MCF 10A (cell line): ENCODE results near the gene BLOC1S6. TPM values are rescaled to one million over a fixed set of nuclear protein-coding genes. Genes with fewer than 3 reads are reported as not detected.
"Not testable (repeated sequence)": the region's sequence is repeated elsewhere in the genome, so short reads cannot be mapped to it uniquely, and the experiment has no call there.

Experiments used
- BruUV-seq: library from RNA; stranded (reverse); fragments of 400-500 nt; replicated peaks from 2 replicates; lab custom pipeline; 2021; lab: Mats Ljungman, UMichigan
- CTCF ChIA-PET: fragments of 300-600 bp; sonication (Branson Sonifier 250); formaldehyde crosslinking; extraction: SDS; loops from one replicate; lab custom pipeline; 2021; ENCODE audit warnings: antibody characterized with exemption, inconsistent platforms; lab: Yijun Ruan, JAX
- POLR2A ChIA-PET: fragments of 300-600, 350-650 bp; sonication (Branson Sonifier 250); formaldehyde crosslinking; extraction: SDS; loops from one replicate; lab custom pipeline; 2020; ENCODE audit warnings: antibody characterized with exemption, inconsistent platforms; lab: Yijun Ruan, JAX
- DNase-seq: peaks from one replicate; pipeline ENCODE4 v3.0.0-alpha.2; 2018; ENCODE audit not compliant: unreplicated experiment
- H3K27ac Mint-ChIP-seq: one replicate; pipeline ENCODE4 v1.8.0; 2022; ENCODE audit warnings: mild to moderate bottlenecking, low read depth, mixed read lengths; ENCODE audit not compliant: unreplicated experiment
- H3K27me3 Mint-ChIP-seq: one replicate; pipeline ENCODE4 v1.8.0; 2022; ENCODE audit warnings: mixed read lengths; ENCODE audit not compliant: insufficient read depth, unreplicated experiment
- H3K36me3 Mint-ChIP-seq: one replicate; pipeline ENCODE4 v1.8.0; 2022; ENCODE audit warnings: mild to moderate bottlenecking, moderate library complexity, mixed read lengths; ENCODE audit not compliant: insufficient read depth, unreplicated experiment
- H3K4me1 Mint-ChIP-seq: one replicate; pipeline ENCODE4 v1.8.0; 2022; ENCODE audit warnings: mixed read lengths; ENCODE audit not compliant: insufficient read depth, unreplicated experiment
- H3K4me3 Mint-ChIP-seq: one replicate; pipeline ENCODE4 v1.8.0; 2022; ENCODE audit warnings: mild to moderate bottlenecking, moderate library complexity, mixed read lengths; ENCODE audit not compliant: unreplicated experiment
- H3K9me3 Mint-ChIP-seq: one replicate; pipeline ENCODE4 v1.8.0; 2022; ENCODE audit warnings: mixed read lengths; ENCODE audit not compliant: unreplicated experiment
- CTCF ChIP-seq: fragments of 200-600 bp; IDR thresholded peaks from one replicate; pipeline ENCODE4 v1.8.0; 2022; ENCODE audit warnings: antibody characterized with exemption, mild to moderate bottlenecking; ENCODE audit not compliant: unreplicated experiment
- intact Hi-C: fragments of 100-400 bp; cut with micrococcal nuclease; formaldehyde crosslinking; loops from 2 replicates; pipeline ENCODE4 v1.14.1; 2022
- total RNA-seq: library from RNA; stranded (reverse); gene quantifications from 2 replicates; pipeline ENCODE4 v1.2.3, GENCODE V29; 2022

The BLOC1S6 gene
- total RNA-seq, 1 experiment from 2014 or later: 54.6 TPM

- ChIA-PET POLR2A (interaction anchor here (1.8 to 6.1 kb wide), 4 partner anchors 8 to 59 kb away, joined by 5 to 56 read pairs (median 31); partner anchors contain the start of genes BLOC1S6 and SQOR), CTCF (interaction anchor here (0.9 to 1.5 kb wide), 2 partner anchors 11 to 483 kb away, joined by 3 read pairs; partner anchors contain the start of gene SQOR)
- intact Hi-C loops: no loop called here
- no peak for DNase-seq
- Mint-ChIP-seq H3K27me3 (no peaks in the 10 kb centered on the region), H3K36me3 (no peaks in the 10 kb centered on the region), H3K4me3 (peak overlapping the region; percentile 62), H3K27ac (peak overlapping the region; percentile 92), H3K4me1 (peaks cover 37% of the 10 kb centered on the region), H3K9me3 (no peaks in the 10 kb centered on the region)
- no peak for TF ChIP-seq CTCF
- no TSS peak for BruUV-seq
These were observed 59.0 kb downstream of the BLOC1S6 start for GRCh38 chr15:45646220-45646619.

GRCh38 chr15:45647828-45648227, 60.6 kb downstream of the BLOC1S6 start:
- intact Hi-C loops: no loop called here
- no peak for TF ChIP-seq CTCF
- BruUV-seq: no TSS peak
- peaks cover 9% of the 10 kb centered on the region for H3K36me3 Mint-ChIP-seq
- ChIA-PET POLR2A (interaction anchor here (4.6 to 6.1 kb wide), 2 partner anchors 9 to 13 kb away, joined by 48 to 56 read pairs; partner anchors contain the start of gene SQOR), CTCF (interaction anchor here (1.0 to 1.5 kb wide), 3 partner anchors 10 to 190 kb away, joined by 3 to 5 read pairs (median 3); partner anchors contain the start of gene SQOR)
- no peaks in the 10 kb centered on the region for H3K9me3 Mint-ChIP-seq
- no peaks in the 10 kb centered on the region for H3K27me3 Mint-ChIP-seq
- DNase-seq: no peak
- H3K4me3 Mint-ChIP-seq: no peak overlapping the region
- H3K4me1 Mint-ChIP-seq: peaks cover 22% of the 10 kb centered on the region
- no peak overlapping the region for H3K27ac Mint-ChIP-seq

- Mint-ChIP-seq H3K9me3 (no peaks in the 10 kb centered on the region), H3K27me3 (no peaks in the 10 kb centered on the region), H3K27ac (peak overlapping the region; percentile 82), H3K4me1 (peaks cover 19% of the 10 kb centered on the region), H3K4me3 (peak overlapping the region; percentile 46), H3K36me3 (peaks cover 9% of the 10 kb centered on the region)
- peak; percentile 61 for DNase-seq
- POLR2A ChIA-PET: interaction anchor here (0.6 to 4.6 kb wide), 11 partner anchors 10 to 191 kb away, joined by 3 to 48 read pairs (median 4); partner anchors contain the start of genes BLOC1S6 and SQOR
- intact Hi-C loops: no loop called here
- no TSS peak for BruUV-seq
- TF ChIP-seq CTCF: no peak
- CTCF ChIA-PET: interaction anchor here (0.6 to 1.3 kb wide), 5 partner anchors 9 to 541 kb away, joined by 3 to 5 read pairs (median 3); no protein-coding TSS in a partner anchor
These were observed 61.5 kb downstream of the BLOC1S6 start for GRCh38 chr15:45648521-45649200.

GRCh38 chr15:45650007-45650406, 62.8 kb downstream of the BLOC1S6 start:
- H3K27ac Mint-ChIP-seq, H3K36me3 Mint-ChIP-seq, POLR2A ChIA-PET, H3K4me3 Mint-ChIP-seq, DNase-seq, H3K9me3 Mint-ChIP-seq, intact Hi-C loops, BruUV-seq, H3K27me3 Mint-ChIP-seq: not testable (repeated sequence)
- peaks cover 24% of the 10 kb centered on the region for H3K4me1 Mint-ChIP-seq
- CTCF ChIA-PET: interaction anchor here (0.6 to 0.8 kb wide), 2 partner anchors 15 to 141 kb away, joined by 3 to 4 read pairs; partner anchors contain the start of gene SQOR
